ENCODE results near the gene DUOXA1. TPM values are rescaled to one million over a fixed set of nuclear protein-coding genes. Genes with fewer than 3 reads are reported as not detected.

DUOXA1 gene
- total and polyA plus RNA-seq, 2 experiments from 2014 or later = not detected

DNA sequence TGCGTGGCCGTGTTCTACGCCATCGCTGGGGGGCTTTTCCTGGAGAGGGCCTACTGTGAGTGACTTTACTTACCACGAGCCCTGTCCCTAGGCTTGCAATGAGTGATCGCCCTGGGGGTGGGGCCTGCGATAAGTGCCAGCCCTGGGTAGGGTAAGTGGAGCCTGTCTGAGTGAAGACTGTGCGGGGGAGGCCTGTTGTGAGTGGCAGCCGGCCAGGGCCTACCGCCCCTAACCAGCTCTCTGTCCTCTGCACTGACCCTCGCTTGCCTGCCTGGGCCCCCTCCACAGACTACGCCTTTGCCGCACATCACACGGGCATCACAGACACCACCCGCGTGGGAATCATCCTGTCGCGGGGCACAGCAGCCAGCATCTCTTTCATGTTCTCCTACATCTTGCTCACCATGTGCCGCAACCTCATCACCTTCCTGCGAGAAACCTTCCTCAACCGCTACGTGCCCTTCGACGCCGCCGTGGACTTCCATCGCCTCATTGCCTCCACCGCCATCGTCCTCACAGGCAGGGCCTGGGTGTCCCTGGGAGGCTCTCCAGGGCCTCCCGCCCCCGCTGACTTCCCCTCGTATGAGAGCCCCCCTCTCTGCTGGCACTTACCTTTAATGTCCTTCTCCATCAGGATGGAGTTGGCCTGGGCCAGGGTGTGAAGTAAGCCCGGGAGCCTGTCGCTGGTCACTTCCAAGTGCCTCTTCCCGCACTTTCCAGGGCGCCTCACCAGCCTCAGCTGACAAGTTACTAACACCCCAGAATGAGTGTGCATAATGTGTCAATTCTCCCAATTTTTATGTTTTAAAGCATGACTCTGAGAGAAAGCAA, 22.5 kb upstream of the DUOXA1 start:
- Histone ChIP-seq H3K79me2 (replicated peaks; ENCODE audit: insufficient read depth) (no peaks in the 10 kb centered on the region), H3F3A (replicated peaks; ENCODE audit: low read depth) (no peaks in the 10 kb centered on the region), H2AFZ (no peak overlapping the region), H4K20me1 (replicated peaks; ENCODE audit: insufficient read depth) (no peaks in the 10 kb centered on the region), H3K4me2 (no peak overlapping the region), H3K27me3 (ENCODE audit: insufficient read depth) (no peaks in the 10 kb centered on the region), H3K9me2 (ENCODE audit: insufficient read depth) (no peaks in the 10 kb centered on the region), H3K4me3 (no peak overlapping the region), H3K4me1 (ENCODE audit: insufficient read depth) (no peaks in the 10 kb centered on the region), H3K27ac (ENCODE audit: low read depth) (no peak overlapping the region), H3K36me3 (ENCODE audit: insufficient read depth) (no peaks in the 10 kb centered on the region)
- no peak for DNase-seq (ENCODE audit: low spot score)
- no peak for ATAC-seq
- Mint-ChIP-seq H3K27me3 (ENCODE audit: insufficient read depth, low read depth, poor library complexity) (peaks cover 3% of the 10 kb centered on the region), H3K4me1 (peaks cover 8% of the 10 kb centered on the region; the same call in 2 of the 3 replicates), H3K9me3 (no peaks in the 10 kb centered on the region; the same call in 2 of the 3 replicates), H3K36me3 (ENCODE audit: low read depth) (no peaks in the 10 kb centered on the region), H3K27ac (no peak overlapping the region), H3K4me3 (no peak overlapping the region)
- TF ChIP-seq, protein P1, sequence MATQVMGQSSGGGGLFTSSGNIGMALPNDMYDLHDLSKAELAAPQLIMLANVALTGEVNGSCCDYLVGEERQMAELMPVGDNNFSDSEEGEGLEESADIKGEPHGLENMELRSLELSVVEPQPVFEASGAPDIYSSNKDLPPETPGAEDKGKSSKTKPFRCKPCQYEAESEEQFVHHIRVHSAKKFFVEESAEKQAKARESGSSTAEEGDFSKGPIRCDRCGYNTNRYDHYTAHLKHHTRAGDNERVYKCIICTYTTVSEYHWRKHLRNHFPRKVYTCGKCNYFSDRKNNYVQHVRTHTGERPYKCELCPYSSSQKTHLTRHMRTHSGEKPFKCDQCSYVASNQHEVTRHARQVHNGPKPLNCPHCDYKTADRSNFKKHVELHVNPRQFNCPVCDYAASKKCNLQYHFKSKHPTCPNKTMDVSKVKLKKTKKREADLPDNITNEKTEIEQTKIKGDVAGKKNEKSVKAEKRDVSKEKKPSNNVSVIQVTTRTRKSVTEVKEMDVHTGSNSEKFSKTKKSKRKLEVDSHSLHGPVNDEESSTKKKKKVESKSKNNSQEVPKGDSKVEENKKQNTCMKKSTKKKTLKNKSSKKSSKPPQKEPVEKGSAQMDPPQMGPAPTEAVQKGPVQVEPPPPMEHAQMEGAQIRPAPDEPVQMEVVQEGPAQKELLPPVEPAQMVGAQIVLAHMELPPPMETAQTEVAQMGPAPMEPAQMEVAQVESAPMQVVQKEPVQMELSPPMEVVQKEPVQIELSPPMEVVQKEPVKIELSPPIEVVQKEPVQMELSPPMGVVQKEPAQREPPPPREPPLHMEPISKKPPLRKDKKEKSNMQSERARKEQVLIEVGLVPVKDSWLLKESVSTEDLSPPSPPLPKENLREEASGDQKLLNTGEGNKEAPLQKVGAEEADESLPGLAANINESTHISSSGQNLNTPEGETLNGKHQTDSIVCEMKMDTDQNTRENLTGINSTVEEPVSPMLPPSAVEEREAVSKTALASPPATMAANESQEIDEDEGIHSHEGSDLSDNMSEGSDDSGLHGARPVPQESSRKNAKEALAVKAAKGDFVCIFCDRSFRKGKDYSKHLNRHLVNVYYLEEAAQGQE (IDR thresholded peaks at IDR 0.05; ENCODE audit: unreplicated experiment) = no peak
- no peak for TF ChIP-seq CREB1 (CRISPR knock-in tag; IDR thresholded peaks at IDR 0.05; ENCODE audit: low read depth)
- no peak for TF ChIP-seq EZH2phosphoT487 (IDR thresholded peaks at IDR 0.05; ENCODE audit: unreplicated experiment)
- no peak for TF ChIP-seq JUNB (IDR thresholded peaks at IDR 0.05; ENCODE audit: unreplicated experiment)
- no peak for TF ChIP-seq POLR2AphosphoS5 (IDR thresholded peaks at IDR 0.05; ENCODE audit: low read depth)
- TF ChIP-seq, protein P2, sequence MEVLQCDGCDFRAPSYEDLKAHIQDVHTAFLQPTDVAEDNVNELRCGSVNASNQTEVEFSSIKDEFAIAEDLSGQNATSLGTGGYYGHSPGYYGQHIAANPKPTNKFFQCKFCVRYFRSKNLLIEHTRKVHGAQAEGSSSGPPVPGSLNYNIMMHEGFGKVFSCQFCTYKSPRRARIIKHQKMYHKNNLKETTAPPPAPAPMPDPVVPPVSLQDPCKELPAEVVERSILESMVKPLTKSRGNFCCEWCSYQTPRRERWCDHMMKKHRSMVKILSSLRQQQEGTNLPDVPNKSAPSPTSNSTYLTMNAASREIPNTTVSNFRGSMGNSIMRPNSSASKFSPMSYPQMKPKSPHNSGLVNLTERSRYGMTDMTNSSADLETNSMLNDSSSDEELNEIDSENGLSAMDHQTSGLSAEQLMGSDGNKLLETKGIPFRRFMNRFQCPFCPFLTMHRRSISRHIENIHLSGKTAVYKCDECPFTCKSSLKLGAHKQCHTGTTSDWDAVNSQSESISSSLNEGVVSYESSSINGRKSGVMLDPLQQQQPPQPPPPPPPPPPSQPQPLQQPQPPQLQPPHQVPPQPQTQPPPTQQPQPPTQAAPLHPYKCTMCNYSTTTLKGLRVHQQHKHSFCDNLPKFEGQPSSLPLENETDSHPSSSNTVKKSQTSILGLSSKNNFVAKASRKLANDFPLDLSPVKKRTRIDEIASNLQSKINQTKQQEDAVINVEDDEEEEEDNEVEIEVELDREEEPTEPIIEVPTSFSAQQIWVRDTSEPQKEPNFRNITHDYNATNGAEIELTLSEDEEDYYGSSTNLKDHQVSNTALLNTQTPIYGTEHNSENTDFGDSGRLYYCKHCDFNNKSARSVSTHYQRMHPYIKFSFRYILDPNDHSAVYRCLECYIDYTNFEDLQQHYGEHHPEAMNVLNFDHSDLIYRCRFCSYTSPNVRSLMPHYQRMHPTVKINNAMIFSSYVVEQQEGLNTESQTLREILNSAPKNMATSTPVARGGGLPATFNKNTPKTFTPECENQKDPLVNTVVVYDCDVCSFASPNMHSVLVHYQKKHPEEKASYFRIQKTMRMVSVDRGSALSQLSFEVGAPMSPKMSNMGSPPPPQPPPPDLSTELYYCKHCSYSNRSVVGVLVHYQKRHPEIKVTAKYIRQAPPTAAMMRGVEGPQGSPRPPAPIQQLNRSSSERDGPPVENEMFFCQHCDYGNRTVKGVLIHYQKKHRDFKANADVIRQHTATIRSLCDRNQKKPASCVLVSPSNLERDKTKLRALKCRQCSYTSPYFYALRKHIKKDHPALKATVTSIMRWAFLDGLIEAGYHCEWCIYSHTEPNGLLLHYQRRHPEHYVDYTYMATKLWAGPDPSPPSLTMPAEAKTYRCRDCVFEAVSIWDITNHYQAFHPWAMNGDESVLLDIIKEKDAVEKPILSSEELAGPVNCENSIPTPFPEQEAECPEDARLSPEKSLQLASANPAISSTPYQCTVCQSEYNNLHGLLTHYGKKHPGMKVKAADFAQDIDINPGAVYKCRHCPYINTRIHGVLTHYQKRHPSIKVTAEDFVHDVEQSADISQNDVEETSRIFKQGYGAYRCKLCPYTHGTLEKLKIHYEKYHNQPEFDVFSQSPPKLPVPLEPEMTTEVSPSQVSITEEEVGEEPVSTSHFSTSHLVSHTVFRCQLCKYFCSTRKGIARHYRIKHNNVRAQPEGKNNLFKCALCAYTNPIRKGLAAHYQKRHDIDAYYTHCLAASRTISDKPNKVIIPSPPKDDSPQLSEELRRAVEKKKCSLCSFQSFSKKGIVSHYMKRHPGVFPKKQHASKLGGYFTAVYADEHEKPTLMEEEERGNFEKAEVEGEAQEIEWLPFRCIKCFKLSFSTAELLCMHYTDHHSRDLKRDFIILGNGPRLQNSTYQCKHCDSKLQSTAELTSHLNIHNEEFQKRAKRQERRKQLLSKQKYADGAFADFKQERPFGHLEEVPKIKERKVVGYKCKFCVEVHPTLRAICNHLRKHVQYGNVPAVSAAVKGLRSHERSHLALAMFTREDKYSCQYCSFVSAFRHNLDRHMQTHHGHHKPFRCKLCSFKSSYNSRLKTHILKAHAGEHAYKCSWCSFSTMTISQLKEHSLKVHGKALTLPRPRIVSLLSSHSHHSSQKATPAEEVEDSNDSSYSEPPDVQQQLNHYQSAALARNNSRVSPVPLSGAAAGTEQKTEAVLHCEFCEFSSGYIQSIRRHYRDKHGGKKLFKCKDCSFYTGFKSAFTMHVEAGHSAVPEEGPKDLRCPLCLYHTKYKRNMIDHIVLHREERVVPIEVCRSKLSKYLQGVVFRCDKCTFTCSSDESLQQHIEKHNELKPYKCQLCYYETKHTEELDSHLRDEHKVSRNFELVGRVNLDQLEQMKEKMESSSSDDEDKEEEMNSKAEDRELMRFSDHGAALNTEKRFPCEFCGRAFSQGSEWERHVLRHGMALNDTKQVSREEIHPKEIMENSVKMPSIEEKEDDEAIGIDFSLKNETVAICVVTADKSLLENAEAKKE (CRISPR knock-in tag; IDR thresholded peaks at IDR 0.05) = no peak
- no peak for TF ChIP-seq NANOG (IDR thresholded peaks at IDR 0.05; ENCODE audit: borderline replicate concordance)
